ENCODE results near the gene MIAT.
"Not testable (repeated sequence)": the region's sequence is repeated elsewhere in the genome, so short reads cannot be mapped to it uniquely, and the experiment has no call there.

Gene MIAT

DNA sequence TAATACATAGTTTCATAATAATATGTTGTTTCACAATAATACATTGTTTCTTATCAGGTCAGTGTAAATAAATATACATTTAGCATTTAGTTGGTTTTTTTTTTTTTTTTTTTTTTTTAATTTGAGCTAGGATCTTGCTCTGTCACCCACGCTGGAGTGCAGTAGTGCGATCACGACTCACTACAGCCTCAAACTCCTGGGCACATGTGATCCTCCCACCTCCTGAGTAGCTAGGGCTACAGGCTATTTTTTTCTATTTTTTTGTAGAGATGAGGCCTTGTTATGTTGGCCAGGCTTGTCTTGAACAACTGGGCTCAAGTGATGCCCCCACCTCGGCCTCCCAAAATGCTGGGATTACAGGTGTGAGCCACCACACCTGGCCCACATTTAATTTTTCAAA, 43.5 kb downstream of the MIAT start:
- no peak for DNase-seq

DNA sequence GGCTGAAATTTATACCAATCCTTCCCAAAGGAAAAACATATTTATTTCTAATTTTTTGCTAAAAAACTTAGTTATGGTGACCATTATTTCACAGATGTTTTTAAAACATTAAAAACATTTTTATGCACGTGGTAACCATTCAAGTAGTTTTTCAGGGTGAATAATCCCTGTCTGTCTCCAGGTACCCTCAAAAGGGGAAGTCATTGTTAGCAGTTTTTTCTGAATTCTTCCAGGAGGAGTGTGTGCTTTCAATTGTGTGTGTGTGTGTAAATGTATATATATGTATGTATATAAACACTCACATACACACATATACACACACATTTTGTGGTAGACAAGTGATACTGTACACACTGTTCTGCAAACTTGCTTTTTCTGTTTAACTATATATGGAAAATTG, 43.9 kb downstream of the MIAT start:
- no peak for DNase-seq

DNA sequence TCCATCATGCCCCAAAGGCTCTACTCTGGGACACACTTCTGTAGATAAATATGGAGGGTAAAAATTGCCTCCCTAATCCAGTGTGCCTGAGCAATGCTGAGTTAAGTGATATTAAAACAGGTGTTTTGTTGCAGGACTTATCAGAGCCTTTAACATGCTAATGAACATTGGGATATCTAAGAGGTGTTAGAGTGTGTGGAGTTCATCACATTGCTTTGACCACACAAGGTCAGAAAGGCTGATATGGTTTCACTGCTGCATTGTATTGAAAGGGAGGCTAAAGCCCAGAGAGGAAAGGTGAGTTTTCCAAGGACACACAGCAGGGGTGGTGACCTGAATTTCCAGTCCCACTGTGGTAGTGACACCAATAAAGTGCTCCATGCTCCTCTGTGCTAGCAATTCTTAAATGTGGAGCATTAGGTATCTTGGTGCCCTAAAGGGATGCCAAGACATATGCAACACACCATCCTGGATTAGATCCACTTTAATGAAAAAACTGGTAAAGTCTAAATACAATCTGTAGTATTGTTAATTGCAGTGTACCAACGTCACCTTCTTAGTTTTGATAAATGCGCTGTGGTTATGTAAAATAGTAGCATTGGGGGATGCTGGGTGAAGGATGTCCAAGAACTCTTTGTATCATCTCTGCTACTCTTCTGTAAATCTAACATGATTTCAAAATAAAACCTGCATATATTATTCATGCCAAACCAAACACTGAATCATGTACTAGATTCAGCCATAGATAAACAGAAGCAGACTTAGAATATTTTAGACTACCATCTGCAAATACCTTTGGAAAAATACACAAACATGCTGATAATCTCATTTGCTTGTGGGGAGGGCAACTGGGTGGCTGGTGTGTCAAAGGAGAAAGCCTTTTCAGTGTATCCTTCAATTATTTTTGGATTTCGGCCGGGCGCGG, 45.8 kb downstream of the MIAT start:
- no peak for DNase-seq

DNA sequence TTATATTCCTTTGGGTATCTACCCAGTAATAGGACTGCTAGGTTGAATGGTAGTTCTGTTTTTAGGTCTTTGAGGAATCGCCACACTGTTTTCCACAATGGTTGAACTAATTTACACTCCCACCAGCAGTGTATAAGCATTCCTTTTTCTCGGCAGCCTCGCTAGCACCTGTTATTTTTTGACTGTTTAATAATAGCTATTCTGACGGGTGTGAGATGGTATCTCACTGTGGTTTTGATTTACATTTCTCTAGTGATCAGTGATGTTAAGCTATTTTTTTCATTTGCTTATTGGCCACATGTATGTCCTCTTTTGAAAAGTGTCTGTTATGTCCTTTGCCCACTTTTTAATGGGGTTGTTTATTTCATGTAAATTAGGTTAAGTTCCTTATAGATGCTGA, 48.0 kb downstream of the MIAT start:
- DNase-seq: not testable (repeated sequence)

DNA sequence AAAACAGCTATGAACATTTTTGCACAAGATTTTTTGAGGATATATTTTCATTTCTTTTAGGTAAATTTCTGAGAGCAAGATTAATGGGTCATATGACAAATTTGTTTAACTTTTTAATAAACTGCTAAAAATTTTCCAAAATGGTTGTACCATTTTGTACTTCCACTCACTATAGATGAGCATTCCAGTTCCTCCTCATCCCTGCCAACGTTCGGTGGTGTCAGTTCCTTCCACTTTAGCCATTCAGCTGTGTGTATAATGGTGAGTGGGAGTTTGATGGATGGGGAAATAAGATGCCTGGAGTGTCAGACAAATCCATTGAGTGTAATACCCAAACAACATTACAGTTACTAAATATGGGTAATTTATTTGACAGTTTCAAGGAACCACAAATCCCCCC, 49.7 kb downstream of the MIAT start:
- DNase-seq: no peak

DNA sequence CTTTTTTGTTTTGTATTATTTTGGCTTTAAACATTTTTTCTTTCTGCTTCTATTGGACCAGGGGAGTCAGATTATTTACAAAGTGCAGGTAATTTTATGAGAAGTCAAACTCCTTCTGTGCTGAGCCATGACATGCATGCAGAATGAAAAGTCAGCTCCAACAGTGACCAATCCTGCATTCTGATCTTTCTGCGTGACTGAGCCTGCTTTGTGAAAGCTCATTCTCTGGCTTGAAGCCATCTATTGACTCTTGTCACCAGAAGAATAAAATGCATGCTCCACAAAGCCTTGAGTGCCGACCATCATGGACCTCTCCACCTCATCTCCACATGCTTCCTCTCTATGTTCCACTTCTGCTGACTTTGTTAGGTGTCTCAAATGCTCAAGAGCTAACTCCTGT, 50.2 kb downstream of the MIAT start:
- DNase-seq: no peak

DNA sequence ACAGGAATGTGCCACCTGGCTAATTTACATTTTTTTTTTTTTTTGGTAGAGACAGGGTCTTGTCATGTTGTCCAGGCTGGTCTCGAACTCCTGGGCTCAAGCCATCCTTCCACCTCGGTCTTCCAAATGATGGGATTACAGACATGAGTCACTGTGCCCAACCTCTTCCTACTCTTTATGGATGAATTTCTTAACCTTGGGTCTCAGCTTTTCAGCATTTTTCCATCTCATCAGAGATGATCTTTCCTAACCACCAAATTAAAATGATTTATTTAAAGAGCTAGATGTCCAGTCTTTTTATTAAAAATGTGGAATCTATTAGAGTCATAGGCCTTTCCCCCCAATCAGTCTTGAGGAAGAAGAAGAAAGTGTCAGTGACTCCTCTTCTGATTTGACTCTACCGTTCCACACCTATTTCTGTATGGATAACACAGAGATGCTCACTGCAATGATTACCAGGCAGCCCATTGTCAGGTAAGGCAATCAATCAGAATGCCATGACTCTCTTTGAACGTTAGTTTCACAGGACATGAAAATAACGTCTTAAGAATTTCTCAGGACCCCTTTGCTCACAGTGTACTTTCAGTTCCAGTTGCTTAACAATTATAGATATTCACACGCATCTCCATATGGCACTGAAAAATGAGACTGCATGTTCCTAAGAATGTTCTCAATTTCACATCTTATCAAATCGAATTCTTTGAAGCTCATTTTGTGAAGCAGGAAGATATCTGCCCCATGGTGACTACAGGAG, 51.0 kb downstream of the MIAT start:
- DNase-seq: no peak

DNA sequence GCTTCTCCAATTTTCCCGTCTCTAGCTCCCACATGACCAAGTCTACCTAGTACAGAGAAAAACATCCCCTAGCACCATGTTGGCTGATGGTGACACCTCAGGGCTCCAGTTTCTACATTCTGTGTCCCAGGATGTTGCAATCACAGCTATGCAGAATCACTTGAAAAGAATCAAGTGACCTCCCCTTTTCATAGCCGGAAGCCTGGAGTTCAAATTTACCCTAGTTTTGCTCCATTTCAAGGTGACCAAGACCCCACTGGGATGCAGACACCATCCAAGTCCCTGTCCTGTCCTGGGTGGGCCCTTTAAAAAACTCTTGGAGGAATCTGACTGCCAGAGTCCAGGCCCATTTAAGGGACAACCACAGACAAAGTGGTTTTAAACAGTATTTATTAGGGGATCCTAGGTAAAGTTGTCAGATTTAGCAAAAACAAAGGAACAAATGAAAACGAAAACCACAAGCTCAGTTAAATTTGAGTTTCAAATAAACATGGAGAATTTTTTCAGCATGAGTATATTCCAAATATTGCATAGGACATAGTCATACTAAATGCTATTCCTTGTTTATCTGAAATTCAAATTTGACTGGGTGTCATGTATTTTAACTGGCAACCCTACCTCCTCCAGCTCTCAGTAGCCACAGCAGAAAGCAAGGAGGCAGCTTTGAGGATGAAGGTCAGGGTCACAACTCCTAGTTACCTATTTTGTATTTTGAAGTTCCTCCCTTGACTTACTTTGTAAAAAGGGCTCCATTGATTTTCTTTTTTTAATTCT, 52.4 kb downstream of the MIAT start:
- no peak for DNase-seq

DNA sequence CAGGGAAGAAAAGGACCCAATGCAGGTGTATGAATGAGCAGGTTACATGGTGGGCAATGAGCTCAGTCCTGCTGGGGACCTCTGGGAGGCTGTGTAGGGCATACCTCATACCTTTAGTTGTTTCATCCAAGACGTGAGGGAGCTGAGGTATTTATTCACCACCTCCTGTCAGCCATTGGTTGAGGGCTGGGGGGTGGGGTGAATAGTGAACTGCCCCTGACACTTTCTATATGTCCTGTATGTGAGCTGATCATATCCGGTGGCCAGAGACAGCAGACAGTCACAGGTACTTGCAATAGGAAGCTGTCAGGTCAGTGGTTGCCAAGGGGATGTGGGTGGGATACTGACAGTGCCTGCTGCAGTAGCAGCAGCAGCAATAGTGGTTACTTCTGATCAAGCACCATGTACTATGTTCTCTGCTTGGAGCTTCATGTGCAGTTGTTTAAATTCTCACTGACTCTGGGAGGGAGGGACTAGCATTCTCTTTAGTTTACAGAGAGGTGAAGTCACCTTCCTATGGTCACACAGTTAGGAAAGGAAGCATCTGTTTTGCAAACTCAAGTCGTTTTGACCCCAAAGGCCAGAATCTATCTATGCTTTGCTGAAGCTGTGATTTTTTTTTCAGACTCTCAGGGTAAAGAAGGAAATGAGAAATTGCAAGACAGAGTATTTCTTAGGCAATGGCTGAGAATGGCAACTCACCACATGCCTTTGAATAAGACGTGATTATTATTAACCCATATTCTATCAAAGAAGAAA, 54.0 kb downstream of the MIAT start:
- DNase-seq: peak; percentile 6

DNA sequence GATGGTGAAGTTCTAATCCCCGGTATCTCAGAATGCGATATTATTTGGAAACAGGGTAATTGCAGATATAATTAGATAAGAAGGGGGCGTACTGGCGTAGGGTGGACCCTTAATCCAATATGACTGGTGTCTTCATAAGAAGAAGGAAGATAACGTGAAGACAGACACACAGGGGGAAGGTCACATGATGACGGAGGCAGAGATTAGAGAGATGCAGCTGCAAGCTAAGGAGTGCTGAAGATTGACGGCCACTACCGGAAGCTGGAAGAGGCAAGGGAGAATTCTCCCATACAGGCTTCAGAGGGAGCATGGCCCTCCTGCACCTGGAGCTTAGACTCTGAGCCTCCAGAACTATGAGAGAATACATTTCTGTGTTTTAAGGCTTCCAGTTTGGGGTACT, 54.8 kb downstream of the MIAT start:
- DNase-seq: no peak

DNA sequence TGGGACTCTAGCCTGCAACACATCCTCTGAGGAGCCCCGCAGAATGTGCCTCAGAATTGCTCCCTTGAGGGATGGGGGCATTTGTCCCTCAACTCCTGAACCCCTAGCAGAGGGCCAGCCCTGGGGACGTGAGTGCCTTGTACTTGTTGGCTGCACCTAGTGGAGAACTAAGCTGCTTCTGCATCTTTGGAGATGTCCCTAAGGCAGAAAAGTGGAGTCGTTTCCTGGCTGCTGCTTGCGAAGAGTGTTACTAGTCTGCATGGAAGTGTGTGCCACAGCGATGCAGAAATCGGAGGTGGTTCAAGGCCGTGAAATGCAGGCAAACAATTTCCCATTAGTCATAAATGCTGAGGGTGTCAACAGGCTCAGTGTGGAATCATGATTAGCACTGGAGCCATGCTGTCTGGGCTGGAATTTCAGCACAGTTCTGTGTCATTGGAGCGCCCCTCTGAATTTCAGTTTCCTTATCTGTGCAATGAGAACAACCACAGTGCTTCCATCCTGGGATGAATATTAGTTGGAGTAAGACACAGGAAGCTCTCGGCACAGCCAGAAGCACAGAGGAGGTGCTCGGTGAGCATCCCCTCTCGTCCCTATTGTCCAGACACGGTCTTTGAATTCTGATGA, 56.5 kb downstream of the MIAT start:
- no peak for DNase-seq

DNA sequence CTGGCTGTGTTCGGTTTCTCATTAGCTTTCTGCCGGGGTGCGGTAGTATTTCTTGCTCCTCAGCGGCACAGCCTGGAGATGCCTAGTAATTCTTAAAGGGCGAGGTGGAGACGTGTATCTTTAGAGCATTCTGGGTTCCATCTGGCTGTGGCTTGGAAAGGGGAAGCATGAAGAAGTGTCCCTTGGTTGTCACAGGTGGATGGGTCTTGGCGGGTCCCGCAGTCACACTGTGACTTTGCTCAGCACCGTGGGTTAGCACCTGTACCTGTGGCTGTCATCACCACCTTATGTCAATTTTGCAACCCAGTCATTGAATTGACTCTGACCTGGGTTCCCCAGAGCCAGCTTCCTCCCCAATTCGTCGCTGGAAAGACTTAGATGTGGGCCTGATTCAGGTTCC, 57.6 kb downstream of the MIAT start:
- no peak for DNase-seq

DNA sequence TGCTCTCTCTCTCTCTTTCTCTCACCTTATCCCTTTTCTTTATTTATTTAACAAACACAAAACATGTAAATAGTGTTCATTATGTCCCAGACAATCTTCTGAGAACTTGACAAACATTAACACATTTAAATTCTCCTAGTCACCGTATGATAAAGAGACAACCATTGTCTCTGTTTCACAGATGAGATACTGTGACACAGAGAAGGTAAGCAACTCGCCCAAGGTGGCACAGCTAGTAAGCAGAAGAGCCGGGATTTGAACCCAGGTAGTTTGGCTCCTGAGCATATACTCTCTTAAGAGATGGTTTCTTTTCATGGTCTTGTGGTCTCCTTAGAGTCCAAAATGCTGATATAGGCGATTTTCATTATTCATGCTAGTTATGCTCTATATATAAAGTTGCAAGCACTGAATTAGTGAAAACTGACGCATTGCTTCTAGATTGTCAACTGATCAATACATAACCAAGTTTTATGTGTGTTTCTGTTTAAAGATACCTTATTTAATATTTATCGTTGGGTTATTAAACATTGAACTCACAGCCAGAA, 58.1 kb downstream of the MIAT start:
- DNase-seq: no peak

DNA sequence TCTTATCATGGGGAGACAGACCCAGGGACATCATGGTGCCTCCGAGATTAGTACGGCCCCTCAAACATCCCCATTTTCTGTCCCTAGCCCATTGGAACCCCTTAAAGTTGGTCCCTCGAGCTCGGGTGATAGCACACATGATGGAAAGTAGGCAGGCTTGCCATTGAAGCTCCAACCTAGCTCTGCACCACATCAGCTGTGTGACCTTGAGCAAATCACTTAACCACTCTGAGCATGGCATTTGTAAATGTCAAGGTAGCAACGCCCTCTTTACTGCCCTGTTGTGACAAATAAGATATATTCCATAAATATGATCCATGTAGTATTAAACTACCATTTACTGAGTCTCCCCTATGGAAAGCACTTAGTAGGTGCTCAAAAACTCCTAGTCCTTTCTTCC, 61.1 kb downstream of the MIAT start:
- DNase-seq: no peak

DNA sequence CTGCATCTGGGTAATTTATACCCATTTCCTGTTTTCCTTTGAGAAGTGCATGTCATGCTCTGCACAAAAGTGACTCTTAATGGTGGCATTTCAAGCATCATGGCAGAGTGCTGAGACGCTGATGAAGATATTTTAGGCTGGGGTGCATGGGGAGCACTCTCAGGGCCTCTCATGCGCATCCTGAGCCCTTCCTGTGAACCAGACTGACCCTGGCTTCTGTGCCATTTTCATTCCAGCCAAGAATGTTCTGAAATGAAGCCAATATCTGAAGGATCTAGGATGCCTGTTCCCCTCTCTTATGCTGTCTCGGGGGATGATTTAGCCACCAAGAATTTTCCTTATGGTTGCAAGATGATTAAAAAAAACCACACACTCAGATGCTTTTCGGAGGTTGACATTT, 61.5 kb downstream of the MIAT start:
- no peak for DNase-seq

DNA sequence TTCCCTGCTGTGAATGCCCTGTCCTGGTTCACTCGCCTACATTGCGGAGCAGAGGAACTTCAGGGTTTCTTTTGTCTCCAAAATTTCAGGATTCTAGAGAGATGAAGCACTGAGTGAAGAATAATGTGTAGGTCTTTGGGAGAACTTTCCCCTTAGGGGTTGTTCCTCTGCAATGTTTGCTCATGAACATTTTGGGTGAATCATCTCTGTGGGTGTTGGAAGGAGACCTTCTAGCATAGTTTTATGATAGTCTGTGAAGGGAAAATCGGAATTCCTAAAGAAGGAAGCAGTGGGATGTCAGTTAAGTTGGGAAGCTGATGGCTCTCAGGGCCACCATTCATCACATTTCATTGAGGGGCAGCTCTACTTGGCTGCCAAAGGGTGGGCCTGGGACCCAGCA, 64.8 kb downstream of the MIAT start:
- no peak for DNase-seq

DNA sequence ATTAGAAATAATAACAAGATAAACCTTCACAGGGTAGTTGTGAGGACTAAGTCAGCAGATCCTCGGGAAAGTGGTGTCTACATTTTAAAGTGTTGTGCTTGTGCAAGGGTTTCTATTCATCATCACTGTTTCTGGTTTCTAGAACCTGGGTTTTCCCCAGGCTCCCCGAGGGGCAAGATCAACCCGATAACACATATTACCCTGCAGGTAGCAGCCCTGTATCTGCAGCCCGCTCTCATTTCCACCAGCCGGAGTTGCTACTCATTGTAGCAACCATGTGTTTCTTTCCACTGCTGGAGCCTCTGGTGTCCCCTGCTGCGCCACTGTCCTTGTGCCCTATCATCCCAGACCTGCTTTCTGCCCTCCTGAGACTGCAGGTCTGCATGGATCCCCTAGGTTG, 67.0 kb downstream of the MIAT start:
- no peak for DNase-seq

DNA sequence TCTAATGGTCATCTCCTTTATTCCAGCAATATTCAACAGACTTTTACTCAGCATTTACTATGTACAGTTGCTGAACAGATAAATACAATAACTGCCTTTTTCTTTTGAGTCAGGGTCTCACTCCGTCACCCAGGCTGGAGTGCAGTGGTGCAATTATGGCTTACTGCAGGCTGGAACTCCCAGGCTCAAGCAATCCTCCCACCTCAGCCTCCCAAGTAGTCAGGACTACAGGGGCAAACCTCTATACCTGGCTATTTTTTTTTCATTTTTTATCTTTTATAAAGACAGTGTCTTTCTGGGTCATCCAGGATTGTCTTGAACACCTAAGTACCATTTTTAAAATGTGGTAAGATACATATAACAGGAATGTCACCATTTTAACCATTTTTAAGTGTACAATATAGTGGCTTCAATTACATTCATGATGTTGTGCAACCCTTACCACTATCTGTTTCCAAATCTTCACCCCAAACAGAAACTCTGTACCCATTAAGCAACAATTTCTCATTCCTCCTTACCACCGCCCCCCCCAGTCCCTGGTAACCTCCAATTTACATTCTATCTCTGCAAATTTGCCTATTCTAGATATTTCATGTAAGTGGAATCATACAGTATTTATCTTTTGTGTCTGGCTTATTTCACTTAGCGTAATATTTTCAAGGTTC, 67.8 kb downstream of the MIAT start:
- DNase-seq: no peak
